ENCODE results near the gene STT3B.

Gene STT3B

DNA sequence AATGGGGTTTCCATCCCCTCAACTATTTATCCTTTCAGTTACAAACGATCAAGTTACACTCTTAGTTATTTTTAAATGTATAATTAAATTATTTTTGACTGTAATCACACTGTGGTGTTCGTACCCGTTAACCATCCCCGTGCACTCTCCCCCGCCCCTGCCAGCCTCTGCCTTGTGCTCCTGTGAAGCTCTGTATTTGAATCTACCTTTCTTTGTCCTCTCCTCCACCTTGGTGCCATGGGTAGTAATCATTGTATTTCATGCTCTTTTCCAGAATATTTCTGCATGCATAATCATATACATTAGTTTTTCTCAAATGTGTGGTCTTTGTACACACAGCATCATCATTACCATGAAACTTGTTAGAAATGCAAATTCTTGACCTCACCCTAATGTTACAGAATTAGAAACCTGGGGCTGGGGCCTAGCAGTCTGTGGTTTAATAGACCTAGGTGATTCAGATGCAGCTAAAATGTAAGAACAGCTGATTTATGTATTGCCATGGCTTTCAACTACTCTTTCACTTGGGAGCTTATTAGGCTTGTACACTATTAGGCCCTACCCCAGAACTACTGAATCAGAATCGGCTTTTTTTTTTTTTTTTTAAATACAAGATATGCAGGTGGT is 91.5 kb downstream of the STT3B start:
- no peak overlapping the region for H3K4me3 Mint-ChIP-seq
- H3K9me3 Mint-ChIP-seq: no peaks in the 10 kb centered on the region
- H3K27me3 Mint-ChIP-seq: no peaks in the 10 kb centered on the region
- H3K36me3 Mint-ChIP-seq: peaks cover 33% of the 10 kb centered on the region
- H3K27ac Mint-ChIP-seq: peak overlapping the region; percentile 71
- H3K4me1 Mint-ChIP-seq: peaks cover 57% of the 10 kb centered on the region

GRCh38 chr3:31625358-31625757 is 92.6 kb downstream of the STT3B start:
- H3K27me3 Mint-ChIP-seq: no peaks in the 10 kb centered on the region
- no peak overlapping the region for H3K27ac Mint-ChIP-seq
- no peak overlapping the region for H3K4me3 Mint-ChIP-seq
- H3K9me3 Mint-ChIP-seq: no peaks in the 10 kb centered on the region
- peaks cover 57% of the 10 kb centered on the region for H3K4me1 Mint-ChIP-seq
- peaks cover 39% of the 10 kb centered on the region for H3K36me3 Mint-ChIP-seq

GRCh38 chr3:31629054-31629453 is 96.3 kb downstream of the STT3B start:
- H3K4me1 Mint-ChIP-seq: peaks cover 54% of the 10 kb centered on the region
- no peak overlapping the region for H3K27ac Mint-ChIP-seq
- H3K9me3 Mint-ChIP-seq: no peaks in the 10 kb centered on the region
- H3K36me3 Mint-ChIP-seq: peaks cover 34% of the 10 kb centered on the region
- H3K4me3 Mint-ChIP-seq: no peak overlapping the region
- H3K27me3 Mint-ChIP-seq: no peaks in the 10 kb centered on the region

DNA sequence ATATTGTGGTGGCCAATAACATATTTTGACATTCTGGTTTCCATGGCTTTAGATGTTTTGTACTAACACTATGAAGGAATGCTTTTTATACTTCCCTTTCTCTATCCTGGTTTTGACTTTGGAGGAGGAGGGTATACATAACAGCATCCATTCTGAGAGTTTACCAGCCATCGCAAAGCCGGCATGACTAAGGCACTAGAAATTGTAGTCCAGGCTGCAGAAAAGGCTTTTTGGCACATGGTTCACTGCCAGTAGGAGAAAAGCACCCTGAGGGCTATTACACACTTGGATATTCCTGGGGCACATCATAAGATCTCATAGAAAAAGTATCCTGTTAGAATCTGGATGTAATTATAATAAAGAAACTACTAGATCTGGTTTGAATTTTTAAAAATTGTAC is 101.8 kb downstream of the STT3B start:
- no peaks in the 10 kb centered on the region for H3K9me3 Mint-ChIP-seq
- no peak overlapping the region for H3K4me3 Mint-ChIP-seq
- H3K4me1 Mint-ChIP-seq: peaks cover 54% of the 10 kb centered on the region
- peaks cover 16% of the 10 kb centered on the region for H3K36me3 Mint-ChIP-seq
- H3K27me3 Mint-ChIP-seq: no peaks in the 10 kb centered on the region
- peak overlapping the region; percentile 68 for H3K27ac Mint-ChIP-seq

DNA sequence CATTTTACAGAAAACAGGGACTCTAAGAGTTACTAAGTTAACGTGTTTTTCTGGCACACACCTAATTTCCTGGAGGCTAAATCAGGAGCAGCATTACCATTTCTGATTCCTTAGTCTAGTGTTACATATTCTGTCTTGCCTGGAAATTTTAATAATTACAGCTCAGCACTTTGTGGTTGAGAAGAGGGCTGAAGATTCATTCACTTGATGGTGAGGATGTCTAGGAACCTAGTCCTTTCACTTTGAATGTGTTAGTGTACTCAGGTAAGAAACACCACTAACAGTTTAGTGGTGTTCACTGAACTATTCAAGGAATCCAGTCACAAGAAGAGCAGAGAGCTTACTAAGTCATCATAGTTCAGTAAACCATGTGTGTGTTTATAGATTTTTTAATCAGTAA is 102.8 kb downstream of the STT3B start:
- Mint-ChIP-seq H3K4me1 (peaks cover 50% of the 10 kb centered on the region), H3K36me3 (peaks cover 8% of the 10 kb centered on the region), H3K4me3 (peak overlapping the region; percentile 3), H3K27ac (peak overlapping the region; percentile 83), H3K9me3 (no peaks in the 10 kb centered on the region), H3K27me3 (no peaks in the 10 kb centered on the region)

DNA sequence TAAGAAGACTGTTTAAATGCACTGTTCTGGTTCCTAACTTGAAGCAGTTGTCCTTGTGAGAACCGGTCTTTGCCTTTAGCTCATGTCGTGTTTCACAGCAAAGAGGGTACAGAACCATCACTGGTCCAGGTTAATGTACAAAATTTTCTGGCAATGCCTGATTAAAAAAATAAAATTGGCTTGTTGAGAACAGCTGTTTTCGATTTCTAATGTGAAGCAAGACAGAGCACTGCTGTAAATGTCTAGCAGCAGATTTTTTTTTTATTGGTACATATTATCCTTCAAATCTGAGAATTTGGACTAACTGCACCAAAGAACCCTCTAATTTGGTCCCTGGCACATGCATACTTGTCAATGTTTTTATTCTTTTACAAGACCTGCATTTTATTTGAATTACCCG is 103.3 kb downstream of the STT3B start:
- H3K4me3 Mint-ChIP-seq: peak overlapping the region; percentile 3
- no peaks in the 10 kb centered on the region for H3K9me3 Mint-ChIP-seq
- H3K4me1 Mint-ChIP-seq: peaks cover 55% of the 10 kb centered on the region
- peaks cover 7% of the 10 kb centered on the region for H3K36me3 Mint-ChIP-seq
- peak overlapping the region; percentile 83 for H3K27ac Mint-ChIP-seq
- no peaks in the 10 kb centered on the region for H3K27me3 Mint-ChIP-seq

- Mint-ChIP-seq H3K36me3 (peaks cover 9% of the 10 kb centered on the region), H3K4me3 (peak overlapping the region; percentile 34), H3K9me3 (no peaks in the 10 kb centered on the region), H3K4me1 (peaks cover 54% of the 10 kb centered on the region), H3K27ac (peak overlapping the region; percentile 16), H3K27me3 (no peaks in the 10 kb centered on the region)
These were observed 104.1 kb downstream of the STT3B start for GRCh38 chr3:31636694-31637442.

- Mint-ChIP-seq H3K4me3 (no peak overlapping the region), H3K4me1 (peaks cover 37% of the 10 kb centered on the region), H3K9me3 (no peaks in the 10 kb centered on the region), H3K27ac (no peak overlapping the region), H3K27me3 (no peaks in the 10 kb centered on the region), H3K36me3 (peaks cover 6% of the 10 kb centered on the region)
These were observed 107.1 kb downstream of the STT3B start for GRCh38 chr3:31639828-31640227.

DNA sequence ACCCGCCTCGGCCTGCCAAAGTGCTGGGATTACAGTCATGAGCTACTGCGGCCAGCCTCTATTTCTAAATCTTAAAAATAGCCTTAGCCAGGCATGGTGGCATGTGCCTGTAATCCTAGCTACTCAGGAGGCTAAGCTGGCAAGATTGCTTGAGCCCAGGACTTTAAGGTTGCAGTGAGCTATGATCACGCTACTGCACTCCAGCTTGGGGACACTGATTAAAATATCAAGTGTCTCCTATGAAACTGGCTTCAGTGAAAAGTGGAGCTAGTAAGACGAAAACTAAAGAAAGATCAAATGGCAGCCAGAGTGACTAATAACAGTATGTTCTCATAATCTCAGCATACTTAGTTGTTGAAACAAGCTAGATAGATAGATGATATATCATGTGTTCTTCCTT is 112.5 kb downstream of the STT3B start:
- Mint-ChIP-seq H3K4me3 (no peak overlapping the region), H3K4me1 (peaks cover 13% of the 10 kb centered on the region), H3K36me3 (peaks cover 33% of the 10 kb centered on the region), H3K27ac (no peak overlapping the region), H3K9me3 (peaks cover 25% of the 10 kb centered on the region), H3K27me3 (no peaks in the 10 kb centered on the region)

DNA sequence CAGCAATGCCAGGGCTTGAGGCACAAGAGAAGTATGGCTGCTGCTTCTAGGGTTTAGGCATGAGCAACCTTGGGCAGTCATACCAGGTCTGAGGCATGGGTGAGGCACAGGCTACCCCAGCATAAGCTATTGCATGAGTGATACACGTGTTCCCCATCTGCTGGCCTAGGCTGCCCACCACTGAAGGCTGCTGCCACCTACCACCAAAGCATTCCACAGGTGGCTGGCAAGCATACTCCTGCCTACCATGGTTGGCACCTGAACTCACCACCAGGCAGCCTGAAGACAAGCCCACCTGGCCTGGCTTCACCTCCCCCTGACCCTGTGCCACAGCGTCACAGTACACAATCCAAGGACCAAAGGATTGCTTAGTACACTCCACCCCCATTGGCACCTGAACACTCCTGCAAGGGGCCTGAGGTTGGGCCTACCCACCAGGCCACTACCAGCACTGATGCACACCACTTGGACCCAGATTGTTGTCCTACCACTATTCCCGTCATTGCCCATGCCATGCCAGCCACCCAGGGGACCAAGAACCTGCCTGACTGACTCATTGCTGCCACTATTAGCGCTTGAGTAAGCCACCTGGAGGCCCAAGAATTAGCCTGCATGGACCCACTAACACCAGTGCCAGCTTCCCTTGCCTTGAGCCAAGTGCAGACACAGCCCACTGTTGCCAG is 115.7 kb downstream of the STT3B start:
- Mint-ChIP-seq H3K27me3 (no peaks in the 10 kb centered on the region), H3K4me3 (no peak overlapping the region), H3K36me3 (peaks cover 37% of the 10 kb centered on the region), H3K4me1 (peaks cover 7% of the 10 kb centered on the region), H3K27ac (no peak overlapping the region), H3K9me3 (peaks cover 40% of the 10 kb centered on the region)

- H3K9me3 Mint-ChIP-seq: peaks cover 48% of the 10 kb centered on the region
- no peak overlapping the region for H3K27ac Mint-ChIP-seq
- peaks cover 4% of the 10 kb centered on the region for H3K4me1 Mint-ChIP-seq
- H3K27me3 Mint-ChIP-seq: no peaks in the 10 kb centered on the region
- H3K4me3 Mint-ChIP-seq: no peak overlapping the region
- peaks cover 27% of the 10 kb centered on the region for H3K36me3 Mint-ChIP-seq
These were observed 119.6 kb downstream of the STT3B start for GRCh38 chr3:31652296-31652695.

GRCh38 chr3:31653464-31653863 is 120.7 kb downstream of the STT3B start:
- H3K4me1 Mint-ChIP-seq: no peaks in the 10 kb centered on the region
- H3K27ac Mint-ChIP-seq: no peak overlapping the region
- peaks cover 53% of the 10 kb centered on the region for H3K9me3 Mint-ChIP-seq
- peaks cover 27% of the 10 kb centered on the region for H3K36me3 Mint-ChIP-seq
- no peak overlapping the region for H3K4me3 Mint-ChIP-seq
- no peaks in the 10 kb centered on the region for H3K27me3 Mint-ChIP-seq

DNA sequence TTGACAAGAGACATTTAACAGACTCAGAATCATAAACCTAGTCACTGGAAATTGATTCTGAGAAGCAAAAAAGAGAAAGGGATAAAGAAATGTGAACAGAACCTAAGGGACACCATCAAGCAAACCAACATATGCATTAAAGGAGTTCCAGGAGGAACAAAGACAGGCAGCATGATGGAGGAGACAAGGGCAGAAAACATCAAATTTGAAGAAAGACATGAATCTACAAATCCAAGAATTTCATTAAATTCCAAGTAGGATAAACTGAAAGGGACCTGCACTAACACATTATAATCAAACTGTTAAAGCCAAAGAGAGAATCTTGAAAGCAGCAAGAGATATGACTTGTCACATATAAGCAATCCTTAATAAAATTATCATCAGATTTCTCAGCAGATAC is 122.3 kb downstream of the STT3B start:
- H3K4me3 Mint-ChIP-seq: no peak overlapping the region
- peaks cover 46% of the 10 kb centered on the region for H3K9me3 Mint-ChIP-seq
- no peaks in the 10 kb centered on the region for H3K27me3 Mint-ChIP-seq
- no peaks in the 10 kb centered on the region for H3K4me1 Mint-ChIP-seq
- H3K36me3 Mint-ChIP-seq: peaks cover 17% of the 10 kb centered on the region
- no peak overlapping the region for H3K27ac Mint-ChIP-seq

DNA sequence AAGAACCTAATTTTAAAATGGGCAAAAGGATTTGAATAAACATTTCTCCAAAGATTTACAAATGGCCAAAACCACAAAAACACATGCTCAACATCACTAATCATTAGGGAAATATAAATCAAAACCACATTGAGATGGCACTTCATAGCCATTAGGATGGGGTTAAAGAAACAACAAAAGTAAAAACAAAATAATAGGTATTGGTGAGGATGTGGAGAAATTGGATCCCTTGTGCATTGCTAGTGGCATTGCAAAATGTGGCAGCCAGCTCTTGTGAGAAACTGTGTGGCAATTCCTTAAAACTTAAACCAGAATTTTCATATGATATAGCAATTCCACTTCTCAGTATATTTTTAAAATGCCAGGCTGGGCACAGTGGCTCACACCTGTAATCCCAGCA is 126.5 kb downstream of the STT3B start:
- H3K4me3 Mint-ChIP-seq: no peak overlapping the region
- H3K27me3 Mint-ChIP-seq: no peaks in the 10 kb centered on the region
- H3K4me1 Mint-ChIP-seq: no peaks in the 10 kb centered on the region
- H3K9me3 Mint-ChIP-seq: peaks cover 30% of the 10 kb centered on the region
- H3K27ac Mint-ChIP-seq: no peak overlapping the region
- peaks cover 12% of the 10 kb centered on the region for H3K36me3 Mint-ChIP-seq

- peaks cover 22% of the 10 kb centered on the region for H3K9me3 Mint-ChIP-seq
- no peaks in the 10 kb centered on the region for H3K27me3 Mint-ChIP-seq
- no peak overlapping the region for H3K27ac Mint-ChIP-seq
- no peak overlapping the region for H3K4me3 Mint-ChIP-seq
- no peaks in the 10 kb centered on the region for H3K4me1 Mint-ChIP-seq
- H3K36me3 Mint-ChIP-seq: peaks cover 10% of the 10 kb centered on the region
These were observed 128.6 kb downstream of the STT3B start for GRCh38 chr3:31661286-31661685.

- Mint-ChIP-seq H3K27ac (no peak overlapping the region), H3K9me3 (peaks cover 17% of the 10 kb centered on the region), H3K36me3 (peaks cover 9% of the 10 kb centered on the region), H3K4me3 (no peak overlapping the region), H3K4me1 (no peaks in the 10 kb centered on the region), H3K27me3 (no peaks in the 10 kb centered on the region)
These were observed 129.4 kb downstream of the STT3B start for GRCh38 chr3:31661993-31662670.

Measured in activated naive CD4-positive, alpha-beta T cell treated with anti-CD3 and anti-CD28 coated beads, Interleukin-2, amount 50 U/mL, for 24 hours (primary cell).